Hematopoietic multipotent progenitor cell treated with erythropoietin and hydrocortisone succinate and interleukin-3 and kit ligand, for 15 days (in vitro differentiated cells): ENCODE results near the gene RNPEPL1.

Experiments used
- DNase-seq: peaks from one replicate; pipeline ENCODE4 v3.0.0-alpha.2; 2015; ENCODE audit warnings: low spot score

The RNPEPL1 gene

GRCh38 chr2:240577281-240578109, 9.2 kb downstream of the RNPEPL1 start:
- DNase-seq: no peak

DNA sequence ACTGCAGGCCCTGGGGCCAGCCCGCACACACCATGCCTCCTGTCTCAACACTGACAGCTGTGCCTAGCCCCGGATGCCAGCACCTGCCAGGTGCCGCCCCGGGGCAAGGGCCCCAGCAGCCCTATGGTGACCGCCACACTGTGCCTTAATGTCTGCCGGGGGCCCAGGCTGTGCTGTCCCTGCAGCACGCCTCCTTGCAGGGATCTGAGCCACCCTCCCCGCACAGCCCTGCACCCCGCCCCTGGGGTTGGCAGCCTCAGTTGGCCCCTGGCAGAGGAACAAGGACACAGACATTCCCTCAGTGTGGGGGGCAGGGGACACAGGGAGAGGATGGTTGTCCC, 9.8 kb downstream of the RNPEPL1 start:
- no peak for DNase-seq

DNA sequence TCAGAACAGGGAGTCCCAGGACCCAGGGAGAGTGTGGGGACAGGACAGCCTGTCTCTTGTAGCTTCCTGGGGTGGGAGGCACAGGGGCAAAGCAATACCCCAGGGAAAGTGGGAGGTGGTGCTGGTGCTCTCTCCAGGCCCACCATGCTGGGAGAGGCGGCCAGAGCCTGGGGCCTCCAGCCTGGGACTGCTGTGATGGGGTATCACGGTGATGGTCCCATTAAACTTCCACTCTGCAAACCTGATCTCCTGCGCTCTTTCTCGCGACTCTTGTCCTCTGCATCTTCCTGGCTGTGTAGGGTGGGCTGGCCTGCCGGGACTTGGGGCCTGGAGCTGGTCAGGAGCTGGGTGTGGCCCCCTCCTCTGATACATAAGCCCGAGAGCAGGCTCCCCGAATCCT, 10.2 kb downstream of the RNPEPL1 start:
- DNase-seq: no peak

GRCh38 chr2:240579071-240579762, 10.9 kb downstream of the RNPEPL1 start:
- no peak for DNase-seq

GRCh38 chr2:240579771-240580614, 11.7 kb downstream of the RNPEPL1 start:
- no peak for DNase-seq

GRCh38 chr2:240581811-240582210, 13.5 kb downstream of the RNPEPL1 start:
- no peak for DNase-seq

DNA sequence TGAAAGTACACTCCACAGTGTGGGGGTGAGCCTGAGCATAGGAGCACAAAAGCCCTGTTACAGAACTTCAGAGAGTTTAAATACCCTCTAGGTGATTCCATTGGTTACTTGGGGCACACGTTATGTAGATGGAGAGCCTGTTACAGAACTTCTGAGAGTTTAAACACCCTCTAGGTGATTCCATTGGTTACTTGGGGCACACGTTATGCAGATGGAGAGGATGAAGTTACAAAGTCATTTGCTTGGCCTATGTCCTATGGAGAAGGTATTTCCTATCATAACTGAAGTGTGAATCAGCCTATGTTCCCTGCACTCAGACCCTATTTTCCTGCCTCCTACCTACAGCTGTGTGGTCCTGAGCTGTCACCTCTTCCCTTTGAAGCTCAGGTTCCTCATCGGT, 14.5 kb downstream of the RNPEPL1 start:
- DNase-seq: no peak

- no peak for DNase-seq
Measured at GRCh38 chr2:240583774-240584173, 15.5 kb downstream of the RNPEPL1 start.

GRCh38 chr2:240584486-240585031, 16.3 kb downstream of the RNPEPL1 start:
- no peak for DNase-seq

GRCh38 chr2:240585101-240585500, 16.8 kb downstream of the RNPEPL1 start:
- DNase-seq: no peak

GRCh38 chr2:240585681-240586197, 17.5 kb downstream of the RNPEPL1 start:
- DNase-seq: no peak

DNA sequence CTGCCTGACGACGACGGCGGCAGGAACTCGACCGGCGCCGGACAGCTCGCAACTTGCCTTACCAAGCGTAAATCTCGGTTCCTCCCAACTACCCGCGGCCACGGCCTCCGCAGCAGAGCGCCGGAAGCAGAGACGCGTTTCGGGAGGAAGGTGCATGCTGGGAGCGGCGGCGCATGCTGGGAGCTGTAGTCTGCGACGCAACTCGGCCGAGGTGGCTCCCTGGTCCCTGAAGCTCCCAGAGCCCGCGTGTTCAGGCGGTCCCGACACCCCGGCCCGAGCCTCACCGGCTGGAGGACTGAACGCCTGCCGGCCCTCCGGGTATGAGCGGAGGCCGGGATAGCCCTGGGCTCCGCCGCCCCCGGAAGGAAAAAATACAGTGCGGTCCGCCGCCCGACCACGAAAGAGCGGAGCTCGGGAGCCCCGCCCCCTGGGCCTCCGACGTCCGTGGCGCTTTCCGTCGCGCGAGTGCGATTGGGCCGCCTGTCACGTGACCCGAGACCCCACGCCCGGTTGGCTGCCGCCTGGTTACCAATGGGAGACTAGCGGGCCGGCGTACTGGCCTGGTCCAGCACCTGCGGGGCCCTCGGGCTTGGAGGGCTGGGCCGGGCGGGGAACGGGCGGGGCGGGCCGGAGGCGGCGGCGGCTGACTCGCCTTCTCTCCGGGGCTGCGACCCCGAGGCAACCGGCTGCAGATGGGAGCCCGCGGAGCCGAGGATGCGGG, 18.1 kb downstream of the RNPEPL1 start, which contains the start of gene CAPN10:
Gene CAPN10, plus strand, starts transcription at position 537 of the 721 bp plus-strand sequence. Its CDS starts 178 bp downstream, at position 715.
- DNase-seq: peak; percentile 98

- DNase-seq: peak; percentile 40
Measured at GRCh38 chr2:240586919-240587800, 18.9 kb downstream of the RNPEPL1 start.

DNA sequence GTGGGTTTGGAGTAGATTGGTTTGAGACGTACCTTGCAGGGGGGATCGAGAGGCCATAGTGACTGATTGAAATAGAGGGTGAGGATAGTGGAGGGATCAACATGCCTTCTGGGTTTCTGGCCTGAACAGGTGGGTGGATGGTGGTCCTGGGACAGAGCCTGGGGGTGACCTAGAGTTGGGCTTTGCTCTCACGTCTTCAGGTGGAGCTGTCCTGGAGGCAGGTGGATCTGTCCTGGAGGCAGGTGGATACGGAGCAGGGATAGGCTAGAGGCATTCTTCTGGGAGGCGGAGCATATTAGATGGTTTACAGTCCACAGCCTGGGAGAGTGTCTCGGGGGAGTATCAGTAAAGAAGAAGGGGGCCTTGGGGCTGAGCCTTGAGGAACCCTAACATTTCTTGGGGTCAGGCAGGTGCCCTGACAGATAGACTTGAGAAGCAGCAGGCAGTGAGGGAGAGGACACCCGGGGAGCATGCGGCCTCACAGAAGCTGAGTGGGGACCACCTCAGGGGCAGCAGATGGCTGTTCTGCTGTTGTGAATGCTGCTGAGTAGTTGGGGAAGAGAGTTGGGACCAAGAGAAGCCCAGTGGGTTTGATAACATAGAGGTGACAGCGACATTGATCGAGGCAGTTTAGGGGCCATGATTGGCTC, 19.8 kb downstream of the RNPEPL1 start:
- DNase-seq: no peak

DNA sequence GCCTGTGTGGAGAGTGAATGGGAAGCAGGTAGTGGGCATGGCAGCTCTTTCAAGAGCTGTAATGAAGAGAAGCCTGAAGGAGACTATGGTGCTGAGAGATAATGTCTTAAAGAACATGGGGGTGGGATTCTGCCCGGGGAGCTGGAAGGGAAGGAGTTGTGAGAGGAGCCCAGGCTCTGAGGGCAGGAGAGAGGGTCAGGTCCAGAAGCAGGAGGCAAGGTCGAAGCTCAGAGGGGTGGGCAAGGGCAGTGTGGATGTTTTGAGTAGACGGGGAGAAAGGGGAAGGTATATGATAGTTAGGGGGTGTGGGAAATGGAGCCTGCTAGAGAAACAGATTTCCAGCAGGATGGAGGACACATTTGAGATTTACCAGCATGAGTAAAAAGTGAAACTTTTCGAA, 20.4 kb downstream of the RNPEPL1 start:
- no peak for DNase-seq

DNA sequence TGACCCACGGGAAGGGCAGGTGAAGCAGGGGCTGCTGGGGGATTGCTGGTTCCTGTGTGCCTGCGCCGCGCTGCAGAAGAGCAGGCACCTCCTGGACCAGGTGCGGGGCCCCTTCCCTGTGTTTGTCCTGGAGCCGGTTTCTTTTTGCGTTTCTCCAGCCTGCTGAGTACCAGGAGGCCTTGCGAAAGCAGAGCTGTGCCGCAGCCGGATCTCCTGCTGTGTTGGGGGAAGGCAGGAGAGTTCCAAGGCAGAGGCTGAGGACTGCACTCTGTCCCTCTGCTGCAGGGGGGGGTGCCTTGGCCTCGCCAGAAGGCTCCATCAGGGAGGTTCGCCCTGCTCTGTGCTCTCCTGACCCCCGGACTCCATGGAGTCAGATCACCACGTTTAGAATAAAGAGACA, 21.1 kb downstream of the RNPEPL1 start:
- no peak for DNase-seq

DNA sequence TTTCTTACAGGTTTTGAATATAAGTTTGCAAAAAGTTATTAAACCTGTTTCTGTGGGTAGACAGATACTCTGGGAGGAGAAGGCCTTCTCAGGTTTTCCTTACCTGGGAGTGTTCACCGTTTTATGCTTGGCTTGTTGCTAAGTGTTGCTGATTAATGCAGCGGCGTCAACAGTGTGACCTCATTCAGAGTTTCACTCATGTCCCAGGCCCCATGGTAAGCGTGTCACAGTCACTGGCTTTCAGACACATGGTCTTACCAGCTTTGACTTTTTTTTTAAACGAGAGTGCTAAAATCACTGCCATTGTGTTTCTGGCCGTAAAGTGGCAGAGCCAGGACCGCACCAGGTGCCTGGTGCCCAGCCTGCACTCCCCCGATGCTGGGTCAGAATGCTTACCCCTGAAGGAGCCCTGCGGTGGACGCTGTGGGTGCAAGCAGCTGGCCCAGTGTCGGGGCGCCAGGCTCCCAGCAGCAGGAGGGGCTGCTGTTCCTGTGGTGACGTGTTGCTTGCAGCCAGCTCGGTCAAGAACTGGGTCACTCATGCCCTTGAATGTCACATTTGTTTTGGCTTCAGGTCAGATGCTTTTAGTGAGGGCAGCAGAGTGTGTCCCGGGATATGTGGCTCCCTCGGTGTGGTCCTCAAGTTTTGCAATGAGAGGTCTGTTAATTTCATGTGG, 21.7 kb downstream of the RNPEPL1 start:
- DNase-seq: no peak

DNA sequence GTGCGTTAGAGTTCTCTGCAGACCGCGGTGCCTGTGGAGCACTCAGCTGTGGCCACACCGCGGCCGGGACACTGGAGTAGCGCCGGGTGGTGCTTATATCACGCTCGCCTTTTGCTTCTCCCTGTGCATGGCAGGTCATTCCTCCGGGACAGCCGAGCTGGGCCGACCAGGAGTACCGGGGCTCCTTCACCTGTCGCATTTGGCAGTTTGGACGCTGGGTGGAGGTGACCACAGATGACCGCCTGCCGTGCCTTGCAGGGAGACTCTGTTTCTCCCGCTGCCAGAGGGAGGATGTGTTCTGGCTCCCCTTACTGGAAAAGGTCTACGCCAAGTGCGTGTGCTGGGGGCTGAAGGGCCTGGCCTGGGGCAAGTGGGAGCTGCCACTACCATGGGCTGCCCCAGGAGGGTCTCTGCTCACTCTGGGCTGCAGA, 22.4 kb downstream of the RNPEPL1 start:
- no peak for DNase-seq

- no peak for DNase-seq
Measured at GRCh38 chr2:240591226-240591625, 22.9 kb downstream of the RNPEPL1 start.
